GM12872 (cell line): ENCODE data around the gene ANKRD61.

Source experiments
- TF ChIP-seq, protein P1 (sequence below): IDR thresholded peaks from 3 replicates; pipeline ENCODE4 v1.5.1; 2011; ENCODE audit warnings: low read depth, mild to moderate bottlenecking, low read length, moderate library complexity; ENCODE audit not compliant: insufficient read depth

Gene ANKRD61

GRCh38 chr7:6049780-6050179 is 18.6 kb downstream of the ANKRD61 start:
- TF ChIP-seq, protein P1, sequence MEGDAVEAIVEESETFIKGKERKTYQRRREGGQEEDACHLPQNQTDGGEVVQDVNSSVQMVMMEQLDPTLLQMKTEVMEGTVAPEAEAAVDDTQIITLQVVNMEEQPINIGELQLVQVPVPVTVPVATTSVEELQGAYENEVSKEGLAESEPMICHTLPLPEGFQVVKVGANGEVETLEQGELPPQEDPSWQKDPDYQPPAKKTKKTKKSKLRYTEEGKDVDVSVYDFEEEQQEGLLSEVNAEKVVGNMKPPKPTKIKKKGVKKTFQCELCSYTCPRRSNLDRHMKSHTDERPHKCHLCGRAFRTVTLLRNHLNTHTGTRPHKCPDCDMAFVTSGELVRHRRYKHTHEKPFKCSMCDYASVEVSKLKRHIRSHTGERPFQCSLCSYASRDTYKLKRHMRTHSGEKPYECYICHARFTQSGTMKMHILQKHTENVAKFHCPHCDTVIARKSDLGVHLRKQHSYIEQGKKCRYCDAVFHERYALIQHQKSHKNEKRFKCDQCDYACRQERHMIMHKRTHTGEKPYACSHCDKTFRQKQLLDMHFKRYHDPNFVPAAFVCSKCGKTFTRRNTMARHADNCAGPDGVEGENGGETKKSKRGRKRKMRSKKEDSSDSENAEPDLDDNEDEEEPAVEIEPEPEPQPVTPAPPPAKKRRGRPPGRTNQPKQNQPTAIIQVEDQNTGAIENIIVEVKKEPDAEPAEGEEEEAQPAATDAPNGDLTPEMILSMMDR: no peak

DNA sequence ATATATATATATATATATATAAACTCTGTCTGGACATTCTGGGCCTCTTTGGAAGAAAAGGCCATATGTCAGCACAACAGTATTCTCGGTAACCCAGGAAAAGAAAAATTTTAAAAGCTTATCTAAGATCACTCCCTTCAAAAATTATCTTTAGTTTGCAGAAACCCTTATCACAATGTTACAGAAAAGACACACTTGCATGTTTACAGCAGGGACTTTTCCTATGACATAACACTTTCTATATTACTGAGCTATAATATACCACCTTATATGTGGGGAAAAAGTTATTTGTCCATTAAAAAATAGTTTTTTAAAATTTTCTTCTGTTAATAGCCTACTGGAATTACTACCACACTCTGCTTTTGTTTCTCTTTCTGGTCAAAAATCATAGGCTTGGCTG is 25.4 kb downstream of the ANKRD61 start:
- TF ChIP-seq, protein P1: no peak

- TF ChIP-seq, protein P1: no peak
These were observed 26.3 kb downstream of the ANKRD61 start for GRCh38 chr7:6057316-6058129.

- TF ChIP-seq, protein P1: no peak
These were observed 40.2 kb downstream of the ANKRD61 start for GRCh38 chr7:6071406-6071805.

GRCh38 chr7:6074612-6075380 is 43.6 kb downstream of the ANKRD61 start:
- TF ChIP-seq, protein P1: no peak

DNA sequence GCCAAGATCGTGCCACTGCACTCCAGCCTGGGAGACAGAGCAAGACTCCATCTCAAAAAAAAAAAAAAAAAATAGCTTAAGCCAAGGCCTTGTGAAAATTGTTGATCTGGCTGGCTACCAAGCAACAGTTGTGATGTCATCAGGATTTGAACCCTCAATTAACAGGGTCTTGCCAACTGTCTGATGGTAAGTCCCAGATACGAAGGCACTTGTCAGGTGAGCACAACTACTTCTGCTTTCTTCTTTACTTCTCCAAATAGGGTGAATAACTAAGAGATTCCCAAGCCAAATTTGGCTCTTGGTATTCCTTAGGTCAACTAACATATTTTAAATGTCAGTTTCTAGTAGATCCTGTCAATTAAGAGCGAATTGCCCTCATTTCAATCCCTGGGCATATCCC is 47.4 kb downstream of the ANKRD61 start:
- TF ChIP-seq, protein P1: no peak
